Fibroblast of lung (primary cell): ENCODE results near the gene RPGR.

ENCODE experiments used
- CTCF ChIP-seq, 2 donors: IDR thresholded peaks in 1 of 2; conservative IDR thresholded peaks in 1 of 2; 1 replicate in 1 of 2; 2 replicates in 1 of 2; pipeline ENCODE4 v1.5.1; 2011 to 2012; ENCODE audit warnings: low read length in 2 of 2, control low read depth in 1 of 2, inconsistent platforms in 1 of 2, low read depth in 1 of 2, mild to moderate bottlenecking in 1 of 2
- EZH2 ChIP-seq: IDR thresholded peaks from 2 replicates; pipeline ENCODE4 v1.5.1; 2012; ENCODE audit warnings: low read length, control low read depth, mild to moderate bottlenecking; ENCODE audit errors: missing control alignments

- TF ChIP-seq CTCF (conservative IDR thresholded peaks at IDR 0.05 in 1 of 2, IDR thresholded peaks at IDR 0.05 in 1 of 2; ENCODE audit: low read depth in 1 of 2, low read length in 2 of 2) (no peak), EZH2 (no peak)
Observed at GRCh38 chrX:38236901-38237615, 90.3 kb downstream of the RPGR start.
